ENCODE results near the gene CD200.

DNA sequence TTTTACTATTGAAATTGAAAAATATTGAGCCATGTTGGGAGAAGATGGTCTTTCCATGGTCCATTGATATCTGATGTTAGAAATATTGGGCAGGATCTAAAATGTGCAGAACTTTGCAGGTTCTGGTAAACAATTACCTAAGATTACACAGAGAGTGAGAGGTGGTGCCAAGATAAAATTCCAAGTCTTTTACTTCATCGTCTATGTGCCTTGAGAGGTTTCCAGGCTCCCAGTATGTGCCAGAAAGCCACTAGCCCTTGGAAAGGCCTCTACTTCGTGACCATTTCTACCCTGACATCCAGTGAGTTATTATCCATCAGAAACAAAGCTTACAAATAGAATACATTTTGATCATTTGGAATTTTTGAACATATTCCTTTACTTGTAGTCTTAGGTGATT is 27.6 kb downstream of the CD200 start:
- no peak for TF ChIP-seq CTCF (IDR thresholded peaks at IDR 0.05)
- no peak for TF ChIP-seq RAD21 (conservative IDR thresholded peaks at IDR 0.05 in 1 of 2, IDR thresholded peaks at IDR 0.05 in 1 of 2)
- TF ChIP-seq ESRRA (IDR thresholded peaks at IDR 0.05; ENCODE audit: borderline replicate concordance, low read length) = no peak
- no peak for TF ChIP-seq MAX (IDR thresholded peaks at IDR 0.05)
- no peak for TF ChIP-seq TP53 (CRISPR knock-in tag; IDR thresholded peaks at IDR 0.05)
- TF ChIP-seq RARB (CRISPR knock-in tag; IDR thresholded peaks at IDR 0.05) = no peak
- TF ChIP-seq CHD2 (IDR thresholded peaks at IDR 0.05; ENCODE audit: low read length, partially characterized antibody) = no peak
- no peak for TF ChIP-seq RCOR1 (IDR thresholded peaks at IDR 0.05; ENCODE audit: low read depth, low read length)

Data from A549 (cell line).